ENCODE results near the gene MMP24OS. TPM values are rescaled to one million over a fixed set of nuclear protein-coding genes. Genes with fewer than 3 reads are reported as not detected.

The MMP24OS gene
- total RNA-seq, 1 donor from 2014 or later = 2.9 TPM

- no peak for DNase-seq (ENCODE audit: low spot score)
- peak overlapping the region; percentile 83 for H3K4me3 ChIP-seq
- H3K27ac Mint-ChIP-seq = no peak overlapping the region
- H3K9ac ChIP-seq = peak overlapping the region; percentile 68
- H3K9me3 ChIP-seq (ENCODE audit: low read depth) = no peaks in the 10 kb centered on the region
- TF ChIP-seq EZH2 (IDR thresholded peaks at IDR 0.05) (no peak), EZH2phosphoT487 (IDR thresholded peaks at IDR 0.05) (no peak), CTCF (IDR thresholded peaks at IDR 0.05) (no peak)
- H3K9me3 Mint-ChIP-seq = no peaks in the 10 kb centered on the region
- H2AFZ ChIP-seq (replicated peaks) = no peak overlapping the region
- H3K4me1 Mint-ChIP-seq = peaks cover 29% of the 10 kb centered on the region
- peaks cover 32% of the 10 kb centered on the region for H3K79me2 ChIP-seq (ENCODE audit: low read depth)
- peaks cover 18% of the 10 kb centered on the region for H3K36me3 Mint-ChIP-seq
- H3K4me3 Mint-ChIP-seq = peak overlapping the region; percentile 89
- H3K27me3 ChIP-seq = no peaks in the 10 kb centered on the region
- no peak overlapping the region for H3K27ac ChIP-seq
- H3K36me3 ChIP-seq = no peaks in the 10 kb centered on the region
- H3F3A ChIP-seq (ENCODE audit: low read depth) = peaks cover 14% of the 10 kb centered on the region
- H3K4me2 ChIP-seq = peak overlapping the region; percentile 98
- peaks cover 3% of the 10 kb centered on the region for H3K27me3 Mint-ChIP-seq (ENCODE audit: insufficient read depth, low read depth)
- H3K4me1 ChIP-seq = peaks cover 6% of the 10 kb centered on the region
- H4K20me1 ChIP-seq (ENCODE audit: low read depth) = peaks cover 12% of the 10 kb centered on the region
These were observed 5.7 kb upstream of the MMP24OS start for GRCh38 chr20:35283441-35284266.

GRCh38 chr20:35281506-35282101, 3.7 kb upstream of the MMP24OS start:
- no peaks in the 10 kb centered on the region for H3K9me3 Mint-ChIP-seq
- Histone ChIP-seq H3K27me3 (no peaks in the 10 kb centered on the region), H3K9me3 (ENCODE audit: low read depth) (no peaks in the 10 kb centered on the region), H4K20me1 (ENCODE audit: low read depth) (peaks cover 12% of the 10 kb centered on the region), H3K79me2 (ENCODE audit: low read depth) (peaks cover 40% of the 10 kb centered on the region), H3K4me1 (peaks cover 6% of the 10 kb centered on the region), H3F3A (ENCODE audit: low read depth) (peaks cover 24% of the 10 kb centered on the region), H2AFZ (replicated peaks) (no peak overlapping the region), H3K4me2 (no peak overlapping the region), H3K4me3 (no peak overlapping the region), H3K36me3 (no peaks in the 10 kb centered on the region), H3K9ac (no peak overlapping the region), H3K27ac (no peak overlapping the region)
- no peak for TF ChIP-seq EZH2 (IDR thresholded peaks at IDR 0.05)
- DNase-seq (ENCODE audit: low spot score) = no peak
- H3K27me3 Mint-ChIP-seq (ENCODE audit: insufficient read depth, low read depth) = peaks cover 5% of the 10 kb centered on the region
- peaks cover 39% of the 10 kb centered on the region for H3K4me1 Mint-ChIP-seq
- no peak overlapping the region for H3K27ac Mint-ChIP-seq
- H3K4me3 Mint-ChIP-seq = no peak overlapping the region
- peaks cover 24% of the 10 kb centered on the region for H3K36me3 Mint-ChIP-seq

GRCh38 chr20:35280523-35280922, 2.6 kb upstream of the MMP24OS start:
- Mint-ChIP-seq H3K9me3 (no peaks in the 10 kb centered on the region), H3K27me3 (ENCODE audit: insufficient read depth, low read depth) (peaks cover 8% of the 10 kb centered on the region), H3K4me1 (peaks cover 34% of the 10 kb centered on the region), H3K36me3 (peaks cover 24% of the 10 kb centered on the region), H3K27ac (no peak overlapping the region), H3K4me3 (no peak overlapping the region)
- Histone ChIP-seq H3K27me3 (no peaks in the 10 kb centered on the region), H3K79me2 (ENCODE audit: low read depth) (peaks cover 43% of the 10 kb centered on the region), H3K36me3 (no peaks in the 10 kb centered on the region), H3K27ac (no peak overlapping the region), H3F3A (ENCODE audit: low read depth) (peaks cover 24% of the 10 kb centered on the region), H3K9ac (no peak overlapping the region), H2AFZ (replicated peaks) (no peak overlapping the region), H3K4me1 (peaks cover 6% of the 10 kb centered on the region), H3K4me2 (no peak overlapping the region), H3K4me3 (no peak overlapping the region), H3K9me3 (ENCODE audit: low read depth) (no peaks in the 10 kb centered on the region), H4K20me1 (ENCODE audit: low read depth) (peaks cover 12% of the 10 kb centered on the region)
- DNase-seq (ENCODE audit: low spot score) = no peak
- TF ChIP-seq CTCF (IDR thresholded peaks at IDR 0.05) (no peak), EZH2phosphoT487 (IDR thresholded peaks at IDR 0.05) (no peak), EZH2 (IDR thresholded peaks at IDR 0.05) (no peak)

All from neural progenitor cell (in vitro differentiated cells).